Transverse colon (tissue), 4 donors: ENCODE results near the gene SLC4A7.

Experiments
- EP300 ChIP-seq: sonication (generic); formaldehyde crosslinking; IDR thresholded peaks from one replicate; pipeline ENCODE4 v1.6.1; 2017; ENCODE audit warnings: antibody characterized with exemption, low read depth
- POLR2A ChIP-seq: fragments of 450-650 bp; IDR thresholded peaks from one replicate; pipeline ENCODE4 v1.6.1; 2016; ENCODE audit warnings: antibody characterized with exemption, mild to moderate bottlenecking, moderate library complexity
- POLR2AphosphoS5 ChIP-seq, 3 donors: sonication (generic); formaldehyde crosslinking; IDR thresholded peaks; one replicate each; pipeline ENCODE4 v1.6.1; 2016; ENCODE audit warnings: antibody characterized with exemption in 3 of 3
- TF ChIP-seq, protein P1 (sequence below), 5 experiments: fragments of 200-600 bp in 3 of 5; fragments of 450-650 bp in 2 of 5; sonication (generic) in 3 of 5; IDR thresholded peaks; 1 replicate in 2 of 5; 2 replicates in 3 of 5; pipeline ENCODE4 v1.5.1; 2016 to 2017; ENCODE audit warnings: antibody characterized with exemption in 5 of 5, inconsistent platforms in 3 of 5, mild to moderate bottlenecking in 2 of 5, moderate library complexity in 1 of 5

DNA sequence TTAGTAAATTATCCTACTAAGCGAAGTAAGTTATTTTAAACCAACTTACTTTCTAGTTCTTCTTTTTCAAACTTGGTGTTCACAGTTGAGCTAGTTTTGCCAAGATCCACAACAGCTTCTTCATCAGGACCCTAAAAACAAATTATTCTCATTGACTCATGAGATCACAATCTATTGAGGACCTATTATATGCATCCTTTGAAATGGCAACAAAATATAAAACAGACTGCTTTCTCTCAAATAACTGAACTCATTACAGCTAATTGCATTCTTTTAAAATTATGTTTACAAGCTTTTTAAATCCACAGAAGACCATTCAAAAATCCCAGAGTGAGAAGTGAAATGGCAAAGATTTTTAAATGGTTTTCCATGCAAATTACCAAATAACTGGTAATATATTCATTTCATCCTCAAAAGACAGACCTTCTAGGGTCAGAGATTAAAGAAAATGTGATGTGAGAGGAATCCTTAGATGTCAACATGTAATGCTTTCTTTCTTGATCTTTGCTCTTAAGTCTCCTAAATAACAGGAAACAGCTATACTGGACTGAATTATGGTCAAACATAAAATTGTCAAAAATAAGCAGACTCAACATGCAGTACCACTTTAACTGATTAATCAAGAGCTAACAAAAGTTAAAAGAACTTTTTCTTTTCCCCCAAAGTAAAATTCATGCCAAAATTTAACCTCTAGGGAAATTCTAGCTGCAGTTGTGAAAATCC is 31.7 kb downstream of the SLC4A7 start:
- TF ChIP-seq, protein P1, sequence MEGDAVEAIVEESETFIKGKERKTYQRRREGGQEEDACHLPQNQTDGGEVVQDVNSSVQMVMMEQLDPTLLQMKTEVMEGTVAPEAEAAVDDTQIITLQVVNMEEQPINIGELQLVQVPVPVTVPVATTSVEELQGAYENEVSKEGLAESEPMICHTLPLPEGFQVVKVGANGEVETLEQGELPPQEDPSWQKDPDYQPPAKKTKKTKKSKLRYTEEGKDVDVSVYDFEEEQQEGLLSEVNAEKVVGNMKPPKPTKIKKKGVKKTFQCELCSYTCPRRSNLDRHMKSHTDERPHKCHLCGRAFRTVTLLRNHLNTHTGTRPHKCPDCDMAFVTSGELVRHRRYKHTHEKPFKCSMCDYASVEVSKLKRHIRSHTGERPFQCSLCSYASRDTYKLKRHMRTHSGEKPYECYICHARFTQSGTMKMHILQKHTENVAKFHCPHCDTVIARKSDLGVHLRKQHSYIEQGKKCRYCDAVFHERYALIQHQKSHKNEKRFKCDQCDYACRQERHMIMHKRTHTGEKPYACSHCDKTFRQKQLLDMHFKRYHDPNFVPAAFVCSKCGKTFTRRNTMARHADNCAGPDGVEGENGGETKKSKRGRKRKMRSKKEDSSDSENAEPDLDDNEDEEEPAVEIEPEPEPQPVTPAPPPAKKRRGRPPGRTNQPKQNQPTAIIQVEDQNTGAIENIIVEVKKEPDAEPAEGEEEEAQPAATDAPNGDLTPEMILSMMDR (IDR thresholded peaks at IDR 0.05), result no peak
- TF ChIP-seq POLR2AphosphoS5 (IDR thresholded peaks at IDR 0.05) (no peak), POLR2A (no peak), EP300 (no peak)
